ENCODE data around the gene PTGIS. TPM values are rescaled to one million over a fixed set of nuclear protein-coding genes. Genes with fewer than 3 reads are reported as not detected.

Gene PTGIS
- total RNA-seq, 1 donor from 2014 or later = 72.1 TPM

- Mint-ChIP-seq H3K27ac (ENCODE audit: unreplicated experiment) (no peak overlapping the region), H3K9me3 (ENCODE audit: unreplicated experiment) (no peaks in the 10 kb centered on the region), H3K36me3 (ENCODE audit: unreplicated experiment) (peaks cover 25% of the 10 kb centered on the region), H3K4me1 (ENCODE audit: unreplicated experiment) (peaks cover 19% of the 10 kb centered on the region), H3K4me3 (ENCODE audit: unreplicated experiment) (peak overlapping the region; percentile 27), H3K27me3 (ENCODE audit: unreplicated experiment) (peaks cover 29% of the 10 kb centered on the region)
- DNase-seq (ENCODE audit: extremely low spot score, unreplicated experiment) = no peak
- TF ChIP-seq CTCF (IDR thresholded peaks at IDR 0.05) = no peak
These were observed 85.8 kb downstream of the PTGIS start for GRCh38 chr20:49482173-49482572.

- peaks cover 27% of the 10 kb centered on the region for H3K36me3 Mint-ChIP-seq (ENCODE audit: unreplicated experiment)
- H3K4me1 Mint-ChIP-seq (ENCODE audit: unreplicated experiment) = peaks cover 19% of the 10 kb centered on the region
- DNase-seq (ENCODE audit: extremely low spot score, unreplicated experiment) = no peak
- no peak overlapping the region for H3K27ac Mint-ChIP-seq (ENCODE audit: unreplicated experiment)
- TF ChIP-seq CTCF (IDR thresholded peaks at IDR 0.05) = no peak
- no peaks in the 10 kb centered on the region for H3K9me3 Mint-ChIP-seq (ENCODE audit: unreplicated experiment)
- H3K27me3 Mint-ChIP-seq (ENCODE audit: unreplicated experiment) = peaks cover 19% of the 10 kb centered on the region
- peak overlapping the region; percentile 40 for H3K4me3 Mint-ChIP-seq (ENCODE audit: unreplicated experiment)
These were observed 86.8 kb downstream of the PTGIS start for GRCh38 chr20:49481116-49481515.

- TF ChIP-seq CTCF (IDR thresholded peaks at IDR 0.05) = no peak
- no peaks in the 10 kb centered on the region for H3K9me3 Mint-ChIP-seq (ENCODE audit: unreplicated experiment)
- DNase-seq (ENCODE audit: extremely low spot score, unreplicated experiment) = no peak
- H3K27ac Mint-ChIP-seq (ENCODE audit: unreplicated experiment) = no peak overlapping the region
- H3K36me3 Mint-ChIP-seq (ENCODE audit: unreplicated experiment) = peaks cover 32% of the 10 kb centered on the region
- no peak overlapping the region for H3K4me3 Mint-ChIP-seq (ENCODE audit: unreplicated experiment)
- peaks cover 16% of the 10 kb centered on the region for H3K27me3 Mint-ChIP-seq (ENCODE audit: unreplicated experiment)
- peaks cover 19% of the 10 kb centered on the region for H3K4me1 Mint-ChIP-seq (ENCODE audit: unreplicated experiment)
These were observed 87.7 kb downstream of the PTGIS start for GRCh38 chr20:49480236-49480635.

GRCh38 chr20:49479785-49480184, 88.2 kb downstream of the PTGIS start:
- no peak for DNase-seq (ENCODE audit: extremely low spot score, unreplicated experiment)
- peaks cover 36% of the 10 kb centered on the region for H3K36me3 Mint-ChIP-seq (ENCODE audit: unreplicated experiment)
- no peak for TF ChIP-seq CTCF (IDR thresholded peaks at IDR 0.05)

GRCh38 chr20:49478754-49479689, 88.9 kb downstream of the PTGIS start:
- no peak overlapping the region for H3K4me3 Mint-ChIP-seq (ENCODE audit: unreplicated experiment)
- DNase-seq (ENCODE audit: extremely low spot score, unreplicated experiment) = no peak

More at GRCh38 chr20:49479785-49480184, 88.2 kb downstream of the PTGIS start:
- H3K4me1 Mint-ChIP-seq (ENCODE audit: unreplicated experiment) = peaks cover 19% of the 10 kb centered on the region
- H3K4me3 Mint-ChIP-seq (ENCODE audit: unreplicated experiment) = no peak overlapping the region
- peaks cover 20% of the 10 kb centered on the region for H3K27me3 Mint-ChIP-seq (ENCODE audit: unreplicated experiment)
- H3K27ac Mint-ChIP-seq (ENCODE audit: unreplicated experiment) = no peak overlapping the region
- H3K9me3 Mint-ChIP-seq (ENCODE audit: unreplicated experiment) = no peaks in the 10 kb centered on the region

More at GRCh38 chr20:49478754-49479689, 88.9 kb downstream of the PTGIS start:
- no peak overlapping the region for H3K27ac Mint-ChIP-seq (ENCODE audit: unreplicated experiment)
- H3K27me3 Mint-ChIP-seq (ENCODE audit: unreplicated experiment) = peaks cover 23% of the 10 kb centered on the region
- TF ChIP-seq CTCF (IDR thresholded peaks at IDR 0.05) = no peak
- peaks cover 38% of the 10 kb centered on the region for H3K36me3 Mint-ChIP-seq (ENCODE audit: unreplicated experiment)
- no peaks in the 10 kb centered on the region for H3K9me3 Mint-ChIP-seq (ENCODE audit: unreplicated experiment)
- H3K4me1 Mint-ChIP-seq (ENCODE audit: unreplicated experiment) = peaks cover 15% of the 10 kb centered on the region

All from osteocyte (in vitro differentiated cells).